ENCODE data around the gene TERT. TPM values are rescaled to one million over a fixed set of nuclear protein-coding genes. Genes with fewer than 3 reads are reported as not detected.

The TERT gene
- total RNA-seq, 2 experiments from 2014 or later = 0.55 to 0.84 TPM

DNA sequence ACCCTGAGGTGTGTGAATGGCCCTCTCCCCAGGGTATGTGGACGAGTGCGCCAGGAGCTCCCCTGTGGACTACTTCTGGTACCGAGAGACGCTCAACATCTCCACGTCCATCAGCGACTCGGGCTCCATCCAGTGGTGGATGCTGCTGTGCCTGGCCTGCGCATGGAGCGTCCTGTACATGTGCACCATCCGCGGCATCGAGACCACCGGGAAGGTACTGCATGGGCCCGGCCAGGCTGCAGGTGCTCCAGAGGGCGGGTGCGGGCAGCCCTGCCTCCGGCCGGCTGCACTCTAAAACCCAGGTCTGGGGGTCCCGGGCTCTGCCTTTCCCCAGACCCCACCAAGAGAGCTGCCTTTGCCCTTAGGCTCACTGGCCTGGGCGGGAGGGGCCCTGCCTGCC is 82.6 kb downstream of the TERT start:
- no peaks in the 10 kb centered on the region for H3K27me3 Mint-ChIP-seq
- Histone ChIP-seq H3K27ac (ENCODE audit: low read depth in 1 of 2, low read length in 2 of 2) (no peak overlapping the region), H3K4me1 (ENCODE audit: insufficient read depth, low read length) (no peaks in the 10 kb centered on the region), H3K4me3 (ENCODE audit: low read length) (no peak overlapping the region), H3K27me3 (ENCODE audit: control insufficient read depth in 1 of 2, insufficient read depth in 2 of 2, low read length in 2 of 2) (no peaks in the 10 kb centered on the region), H3K36me3 (ENCODE audit: insufficient read depth, low read length) (no peaks in the 10 kb centered on the region), H3K9me3 (ENCODE audit: control insufficient read depth in 1 of 2, insufficient read depth in 1 of 2, low read length in 2 of 2) (peaks cover 0 to 15% of the 10 kb centered on the region in 2 experiments)
- CTCF ChIA-PET = no interaction called here
- H3K4me1 Mint-ChIP-seq (ENCODE audit: low read depth) = no peaks in the 10 kb centered on the region
- POLR2A ChIA-PET = no interaction called here
- ATAC-seq (ENCODE audit: poor library complexity) (no peak), DNase-seq (no peak)
- no peak overlapping the region for H3K4me3 Mint-ChIP-seq
- H3K9me3 Mint-ChIP-seq = no peaks in the 10 kb centered on the region
- no peak overlapping the region for H3K27ac Mint-ChIP-seq
- TF ChIP-seq, protein P1, sequence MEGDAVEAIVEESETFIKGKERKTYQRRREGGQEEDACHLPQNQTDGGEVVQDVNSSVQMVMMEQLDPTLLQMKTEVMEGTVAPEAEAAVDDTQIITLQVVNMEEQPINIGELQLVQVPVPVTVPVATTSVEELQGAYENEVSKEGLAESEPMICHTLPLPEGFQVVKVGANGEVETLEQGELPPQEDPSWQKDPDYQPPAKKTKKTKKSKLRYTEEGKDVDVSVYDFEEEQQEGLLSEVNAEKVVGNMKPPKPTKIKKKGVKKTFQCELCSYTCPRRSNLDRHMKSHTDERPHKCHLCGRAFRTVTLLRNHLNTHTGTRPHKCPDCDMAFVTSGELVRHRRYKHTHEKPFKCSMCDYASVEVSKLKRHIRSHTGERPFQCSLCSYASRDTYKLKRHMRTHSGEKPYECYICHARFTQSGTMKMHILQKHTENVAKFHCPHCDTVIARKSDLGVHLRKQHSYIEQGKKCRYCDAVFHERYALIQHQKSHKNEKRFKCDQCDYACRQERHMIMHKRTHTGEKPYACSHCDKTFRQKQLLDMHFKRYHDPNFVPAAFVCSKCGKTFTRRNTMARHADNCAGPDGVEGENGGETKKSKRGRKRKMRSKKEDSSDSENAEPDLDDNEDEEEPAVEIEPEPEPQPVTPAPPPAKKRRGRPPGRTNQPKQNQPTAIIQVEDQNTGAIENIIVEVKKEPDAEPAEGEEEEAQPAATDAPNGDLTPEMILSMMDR (IDR thresholded peaks at IDR 0.05) = no peak
- intact Hi-C loops (cut with DNase I, micrococcal nuclease) = no loop called here
- H3K36me3 Mint-ChIP-seq (ENCODE audit: low read depth) = no peaks in the 10 kb centered on the region

DNA sequence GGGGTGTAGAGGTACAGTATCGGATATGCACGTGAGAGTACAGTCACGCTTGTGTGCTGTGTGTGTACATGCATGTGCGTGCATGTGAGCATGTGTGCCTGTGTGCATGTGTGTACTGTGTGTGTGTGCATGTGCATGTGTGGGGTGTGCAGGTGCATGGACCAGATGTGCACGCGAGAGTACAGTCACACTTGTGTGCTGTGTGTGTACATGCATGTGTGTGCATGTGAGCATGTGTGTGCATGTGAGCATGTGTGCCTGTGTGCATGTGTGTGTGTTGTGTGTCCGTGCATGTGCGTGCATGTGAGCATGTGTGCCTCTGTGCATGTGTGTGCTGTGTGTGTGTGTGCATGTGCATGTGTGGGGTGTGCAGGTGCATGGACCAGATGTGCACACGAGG is 83.2 kb downstream of the TERT start:
- POLR2A ChIA-PET = no interaction called here
- no peak overlapping the region for H3K27ac Mint-ChIP-seq

DNA sequence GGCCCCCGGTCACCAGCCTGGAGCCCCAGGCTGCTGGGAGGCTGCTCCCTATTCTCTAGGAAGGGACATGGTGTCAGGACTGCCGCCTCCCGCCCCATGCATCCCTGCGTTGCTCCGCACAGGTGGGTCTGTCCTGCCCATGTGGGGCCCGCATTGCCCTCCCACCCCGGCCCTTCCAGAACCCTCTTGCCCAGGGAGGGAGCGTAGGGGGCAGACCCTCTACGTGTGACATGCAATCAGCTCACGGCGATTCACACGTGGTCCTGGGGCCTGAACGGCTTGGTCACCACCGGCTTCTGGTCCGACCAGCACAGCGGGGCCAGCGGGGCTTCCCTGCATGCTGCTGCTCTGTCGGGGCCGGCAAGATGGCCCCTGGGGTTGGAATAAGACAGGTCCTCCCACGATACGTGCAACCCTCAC is 84.0 kb downstream of the TERT start:
- ChIA-PET CTCF (no interaction called here), POLR2A (no interaction called here)
- TF ChIP-seq, protein P1 (IDR thresholded peaks at IDR 0.05) = no peak
- H3K27ac ChIP-seq (ENCODE audit: low read depth in 1 of 2, low read length in 2 of 2) = no peak overlapping the region
- no peaks in the 10 kb centered on the region for H3K27me3 Mint-ChIP-seq
- no peak overlapping the region for H3K4me3 ChIP-seq (ENCODE audit: low read length)
- intact Hi-C loops (cut with DNase I, micrococcal nuclease) = no loop called here
- H3K27ac Mint-ChIP-seq = no peak overlapping the region
- ATAC-seq (ENCODE audit: poor library complexity) = no peak
- no peaks in the 10 kb centered on the region for H3K4me1 Mint-ChIP-seq (ENCODE audit: low read depth)
- H3K4me3 Mint-ChIP-seq = no peak overlapping the region
- no peak for DNase-seq
- no peaks in the 10 kb centered on the region for H3K9me3 Mint-ChIP-seq
- H3K36me3 ChIP-seq (ENCODE audit: insufficient read depth, low read length) = no peaks in the 10 kb centered on the region
- no peaks in the 10 kb centered on the region for H3K36me3 Mint-ChIP-seq (ENCODE audit: low read depth)
- no peaks in the 10 kb centered on the region for H3K4me1 ChIP-seq (ENCODE audit: insufficient read depth, low read length)
- peaks cover 0 to 7% of the 10 kb centered on the region in 2 experiments for H3K9me3 ChIP-seq (ENCODE audit: control insufficient read depth in 1 of 2, insufficient read depth in 1 of 2, low read length in 2 of 2)
- H3K27me3 ChIP-seq (ENCODE audit: control insufficient read depth in 1 of 2, insufficient read depth in 2 of 2, low read length in 2 of 2) = no peaks in the 10 kb centered on the region

More for the DNA sequence above, 83.2 kb downstream of the TERT start:
- Histone ChIP-seq H3K27ac (ENCODE audit: low read depth in 1 of 2, low read length in 2 of 2) (no peak overlapping the region), H3K9me3 (ENCODE audit: control insufficient read depth in 1 of 2, insufficient read depth in 1 of 2, low read length in 2 of 2) (peaks cover 0 to 14% of the 10 kb centered on the region in 2 experiments), H3K4me1 (ENCODE audit: insufficient read depth, low read length) (no peaks in the 10 kb centered on the region), H3K27me3 (ENCODE audit: control insufficient read depth in 1 of 2, insufficient read depth in 2 of 2, low read length in 2 of 2) (no peaks in the 10 kb centered on the region), H3K4me3 (ENCODE audit: low read length) (no peak overlapping the region), H3K36me3 (ENCODE audit: insufficient read depth, low read length) (no peaks in the 10 kb centered on the region)
- no peaks in the 10 kb centered on the region for H3K36me3 Mint-ChIP-seq (ENCODE audit: low read depth)
- ATAC-seq (ENCODE audit: poor library complexity) (no peak), DNase-seq (no peak)
- TF ChIP-seq, protein P1 (IDR thresholded peaks at IDR 0.05) = no peak
- no peak overlapping the region for H3K4me3 Mint-ChIP-seq
- intact Hi-C loops (cut with DNase I, micrococcal nuclease) = no loop called here
- no peaks in the 10 kb centered on the region for H3K4me1 Mint-ChIP-seq (ENCODE audit: low read depth)
- no peaks in the 10 kb centered on the region for H3K9me3 Mint-ChIP-seq
- CTCF ChIA-PET = no interaction called here
- no peaks in the 10 kb centered on the region for H3K27me3 Mint-ChIP-seq

Measured in CD4-positive, alpha-beta T cell (primary cell).